Stimulated activated CD8-positive, alpha-beta memory T cell treated with anti-CD3 and anti-CD28 coated beads, Interleukin-7, amount 100 ng/mL, for 24 hours (primary cell): Measurements from ENCODE around the gene ZNF221.

Experiments used
- DNase-seq: peaks from one replicate; pipeline ENCODE4 v3.0.0-alpha.2; 2020; ENCODE audit warnings: low read depth

Gene ZNF221

DNA sequence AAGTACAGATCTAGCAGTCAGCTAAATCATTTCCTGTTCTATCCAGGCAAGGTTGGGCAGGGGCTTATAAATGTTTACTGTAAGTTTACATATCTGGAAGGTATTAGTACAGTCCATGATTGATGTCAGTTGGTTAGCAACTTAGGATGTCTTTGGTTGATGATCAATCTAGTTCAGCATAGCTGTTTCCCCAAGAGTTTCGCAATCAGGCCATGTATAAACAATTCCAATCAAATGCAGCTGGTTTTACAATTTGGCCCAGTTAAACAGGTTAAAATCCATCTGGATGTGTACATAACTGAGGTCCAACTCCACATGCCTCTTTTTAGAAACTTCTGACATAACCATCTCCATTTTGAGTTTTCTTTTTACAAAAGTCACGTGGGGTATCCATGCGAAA, 6.9 kb downstream of the ZNF221 start:
- no peak for DNase-seq

DNA sequence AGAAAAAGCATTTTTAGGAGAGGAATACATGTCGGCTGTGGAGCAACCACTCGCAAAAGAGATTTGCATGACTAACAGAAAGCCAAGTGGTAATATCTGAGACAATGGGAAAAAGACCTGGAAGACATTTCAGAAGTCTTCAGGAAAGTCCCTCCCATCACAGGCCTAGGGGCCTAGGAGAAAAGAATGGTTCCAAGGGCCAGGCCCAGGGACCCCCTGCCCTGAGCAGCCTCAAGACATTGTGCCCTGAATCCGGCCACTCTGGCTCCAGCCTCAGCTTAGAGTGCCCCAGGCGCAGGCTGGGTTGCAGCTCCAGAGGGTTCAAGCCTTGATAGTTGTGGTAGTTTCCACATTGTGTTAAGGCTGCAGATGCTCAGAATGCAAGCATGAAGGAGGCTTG, 9.4 kb downstream of the ZNF221 start:
- no peak for DNase-seq

DNA sequence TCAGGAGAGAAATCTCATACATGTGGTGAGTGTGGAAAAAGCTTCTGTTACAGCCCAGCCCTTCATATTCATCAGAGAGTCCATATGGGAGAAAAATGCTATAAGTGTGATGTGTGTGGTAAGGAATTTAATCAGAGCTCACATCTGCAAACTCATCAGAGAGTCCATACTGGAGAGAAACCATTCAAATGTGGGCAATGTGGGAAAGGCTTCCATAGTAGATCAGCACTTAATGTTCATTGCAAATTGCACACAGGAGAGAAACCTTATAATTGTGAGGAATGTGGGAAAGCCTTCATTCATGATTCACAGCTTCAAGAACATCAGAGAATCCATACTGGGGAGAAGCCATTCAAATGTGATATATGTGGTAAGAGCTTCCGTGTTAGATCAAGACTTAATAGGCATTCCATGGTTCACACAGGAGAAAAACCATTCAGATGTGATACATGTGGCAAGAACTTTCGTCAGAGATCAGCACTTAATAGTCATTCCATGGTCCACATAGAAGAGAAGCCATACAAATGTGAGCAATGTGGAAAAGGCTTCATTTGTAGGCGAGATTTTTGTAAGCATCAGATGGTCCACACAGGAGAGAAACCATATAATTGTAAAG, 15.2 kb downstream of the ZNF221 start:
- no peak for DNase-seq

DNA sequence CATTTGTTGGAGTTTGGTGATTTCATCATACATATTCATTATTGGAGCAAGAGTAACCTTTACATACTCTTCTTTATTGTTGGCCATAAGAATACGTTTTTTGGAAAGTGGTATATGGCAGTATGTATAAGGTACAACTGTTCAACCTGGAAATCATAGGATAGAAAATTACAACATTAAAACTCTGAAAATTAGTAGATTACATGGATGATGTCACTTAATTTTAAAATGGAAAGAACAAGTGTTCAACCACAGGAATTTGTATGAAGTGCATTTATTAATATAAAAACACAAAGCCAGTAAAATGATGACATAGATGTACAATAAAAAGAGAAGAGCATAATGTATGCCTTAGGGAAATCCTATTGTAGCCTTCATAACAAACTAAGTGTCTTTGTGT, 25.7 kb downstream of the ZNF221 start:
- DNase-seq, result no peak

DNA sequence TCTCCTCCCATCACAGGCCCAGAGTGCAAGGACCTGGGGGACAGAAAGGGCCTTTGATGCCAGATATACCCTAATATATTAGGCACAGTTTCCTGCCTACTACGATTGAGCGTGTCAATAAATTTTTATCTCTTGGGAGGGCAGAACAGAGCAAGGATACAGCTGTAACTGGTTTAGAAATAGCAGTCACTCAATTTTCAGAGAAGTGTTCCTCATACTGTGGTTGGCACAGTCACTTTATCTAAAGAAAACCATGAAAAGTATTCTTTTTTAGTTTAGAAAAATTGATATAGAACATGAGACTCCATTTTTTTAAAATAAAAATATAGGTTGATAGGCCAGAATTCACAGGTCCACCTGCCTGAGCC, 32.5 kb downstream of the ZNF221 start:
- no peak for DNase-seq

DNA sequence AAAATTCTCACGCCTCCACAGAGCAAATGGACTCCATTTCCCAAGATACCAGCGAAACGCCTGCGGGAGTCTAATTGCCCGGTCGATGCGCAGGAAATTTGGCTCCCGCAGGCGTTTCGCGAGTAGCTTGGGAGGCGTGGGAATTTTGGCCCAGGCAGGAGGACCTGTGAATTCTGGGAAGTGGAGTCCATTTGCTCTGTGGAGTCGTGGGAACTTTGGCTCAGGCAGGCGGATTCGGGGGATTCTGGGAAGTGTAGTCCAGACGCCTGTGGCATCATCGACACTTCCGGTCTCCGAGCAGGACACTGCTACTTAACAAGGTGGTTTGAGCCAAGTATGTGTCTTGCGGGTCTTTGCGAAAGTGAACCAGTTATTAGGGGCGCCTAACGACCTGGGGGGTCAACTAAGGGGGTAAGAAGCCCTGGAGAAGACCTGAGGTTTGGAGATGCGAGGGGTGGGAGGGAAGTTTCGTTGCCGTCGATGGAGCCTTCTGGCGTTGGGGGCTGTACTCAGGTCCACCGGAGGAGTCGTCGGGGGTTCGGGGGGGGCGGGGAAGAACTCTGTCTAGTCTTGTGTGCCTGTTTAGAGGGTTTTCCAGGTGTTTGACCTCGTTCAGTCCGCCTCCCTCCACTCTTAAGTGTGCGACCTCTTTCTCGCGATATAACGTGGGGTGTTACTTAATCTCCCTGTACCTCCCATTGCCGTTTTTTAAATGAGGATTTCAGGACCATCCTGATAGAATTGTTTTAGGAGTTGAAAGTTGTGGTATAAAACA, 33.1 kb downstream of the ZNF221 start, which contains the start of gene ZNF155:
TSS of gene ZNF155 (plus strand) at position 277 of the 775 bp plus-strand sequence. CDS start 4,356 bp downstream, outside the sequence.
- DNase-seq, result peak; percentile 50

DNA sequence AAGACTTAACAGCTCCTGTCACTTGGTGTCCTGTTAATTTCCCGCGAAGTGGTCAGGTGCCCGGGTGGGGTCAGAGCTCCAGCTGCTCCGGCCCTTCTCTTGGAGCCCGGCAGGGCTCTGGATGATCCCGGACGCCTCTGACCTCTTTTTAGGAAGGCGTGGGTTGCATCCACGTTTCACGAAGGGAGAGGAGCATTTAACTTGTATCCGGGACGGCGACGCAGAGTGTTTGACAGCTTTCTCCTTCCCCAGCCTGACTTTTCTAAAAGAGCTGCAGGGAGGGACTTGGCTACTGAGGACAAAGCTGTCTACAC, 33.6 kb downstream of the ZNF221 start:
- no peak for DNase-seq

DNA sequence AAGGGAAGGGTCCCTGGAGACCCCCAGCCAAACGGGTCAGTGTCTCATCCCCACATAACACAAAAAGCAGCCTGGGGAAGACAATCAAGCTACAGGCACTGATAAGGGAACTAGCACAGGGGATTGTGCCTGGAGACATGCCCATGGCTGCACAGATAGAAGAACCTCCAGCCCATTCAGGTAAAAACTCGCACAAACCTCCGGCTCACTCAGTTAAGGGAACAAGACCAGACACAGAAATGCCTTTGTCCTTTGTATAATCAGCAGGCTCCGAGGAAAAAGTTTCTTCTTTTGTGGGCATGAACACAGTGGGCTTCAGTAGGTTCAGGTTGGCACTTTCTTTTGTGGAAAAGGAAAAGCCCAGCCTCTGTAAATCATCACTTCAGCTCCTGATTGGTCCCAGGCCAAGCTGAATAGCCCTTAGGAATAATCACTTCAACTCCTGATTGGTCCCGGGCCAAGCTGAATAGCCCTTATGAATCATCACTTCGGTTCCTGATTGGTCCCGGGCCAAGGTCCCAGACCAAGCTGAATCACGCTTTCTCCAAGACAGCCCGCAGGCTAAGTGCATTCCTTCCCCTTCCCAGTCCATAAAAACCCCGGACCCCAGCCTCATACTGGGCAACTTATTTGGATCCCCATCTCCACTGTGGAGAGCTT, 46.7 kb downstream of the ZNF221 start:
- no peak for DNase-seq

DNA sequence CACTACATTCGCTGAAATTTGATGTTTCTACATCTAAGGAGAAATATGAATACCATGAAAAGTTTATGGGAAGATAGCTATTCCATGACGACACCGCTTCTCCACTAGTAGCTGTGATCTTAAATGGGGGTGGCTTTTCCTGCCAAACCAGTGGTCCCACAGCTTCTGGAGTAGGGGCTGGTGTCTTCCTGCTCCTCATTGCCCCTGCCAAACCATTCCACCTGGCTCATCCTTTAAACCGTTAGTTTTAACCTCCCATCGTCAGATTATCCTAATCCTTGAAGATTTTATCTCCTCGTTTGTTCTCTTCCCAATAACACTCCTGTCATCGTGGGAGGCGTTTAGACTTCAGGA, 51.2 kb downstream of the ZNF221 start:
- DNase-seq, result no peak

DNA sequence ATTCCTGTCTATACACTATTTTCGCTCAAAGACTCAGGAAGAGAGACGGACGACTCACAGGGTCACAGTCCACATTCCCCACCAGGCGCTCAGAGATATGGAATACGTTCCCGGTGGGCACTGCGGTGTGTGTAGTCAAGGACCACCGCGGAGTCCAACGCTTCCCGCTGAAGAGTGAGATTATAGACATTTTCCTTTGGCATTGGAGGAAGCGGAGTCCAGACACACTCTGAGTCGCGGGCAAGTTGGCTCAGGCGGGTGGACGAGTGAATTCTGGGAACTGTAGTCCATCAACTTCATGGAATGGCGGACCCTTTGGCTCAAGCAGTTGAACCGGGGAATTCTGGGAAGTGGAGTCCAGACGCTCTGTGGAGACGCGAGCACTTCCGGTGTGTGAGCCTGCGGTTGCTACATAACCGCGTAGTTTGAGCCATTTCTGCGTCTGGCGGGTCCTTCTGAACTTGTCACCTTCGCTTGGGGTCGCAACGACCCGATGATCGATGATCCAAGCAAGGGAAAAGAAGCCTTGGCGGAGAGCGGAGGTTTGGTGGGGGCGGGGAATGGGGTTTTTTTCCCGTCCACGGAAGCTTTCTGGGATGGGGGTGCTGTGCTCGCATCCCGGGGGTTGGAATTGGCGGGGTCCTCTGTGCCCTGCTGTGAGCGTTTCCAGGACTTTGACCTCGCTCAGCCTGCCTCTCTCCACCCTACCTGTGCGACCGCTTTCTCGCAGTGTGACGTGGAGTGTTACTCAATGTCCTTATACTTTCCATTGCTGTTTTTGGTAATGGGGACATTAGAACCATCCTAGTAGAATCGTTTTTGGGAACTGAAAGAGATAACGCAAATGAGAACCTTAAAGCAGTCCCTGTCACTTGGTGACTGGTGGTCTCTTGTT, 51.8 kb downstream of the ZNF221 start, which contains the start of gene ZNF230:
TSS of gene ZNF230 (plus strand) at position 392 of the 895 bp plus-strand sequence. CDS start 4,122 bp downstream, outside the sequence.
- DNase-seq, result peak; percentile 55

DNA sequence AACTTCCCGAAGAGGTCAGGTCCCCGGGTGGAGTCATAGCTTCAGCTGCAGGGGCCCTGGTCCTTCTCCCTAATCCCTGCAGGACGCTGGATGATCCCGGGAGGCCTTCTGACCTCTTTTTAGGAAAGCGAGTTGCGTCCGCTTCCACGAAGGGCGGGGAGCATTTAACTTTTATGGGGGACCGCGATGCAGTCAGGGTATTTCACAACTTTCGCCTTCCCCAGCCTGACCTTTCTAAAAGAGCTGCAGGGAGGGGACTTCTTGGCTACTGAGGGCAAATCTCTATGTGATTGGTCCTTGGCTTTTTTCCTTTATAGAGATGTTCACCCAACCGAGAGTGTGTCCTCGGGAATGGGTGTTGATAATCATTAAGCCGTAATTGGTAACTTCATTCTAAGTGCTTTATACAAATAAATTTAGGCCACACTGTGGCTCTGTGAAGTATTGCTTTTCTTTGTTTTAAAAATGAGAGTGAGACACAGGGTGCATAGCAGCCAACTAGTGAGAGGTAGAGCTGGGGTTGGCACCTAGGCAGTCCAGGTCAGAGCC, 52.5 kb downstream of the ZNF221 start:
- no peak for DNase-seq

DNA sequence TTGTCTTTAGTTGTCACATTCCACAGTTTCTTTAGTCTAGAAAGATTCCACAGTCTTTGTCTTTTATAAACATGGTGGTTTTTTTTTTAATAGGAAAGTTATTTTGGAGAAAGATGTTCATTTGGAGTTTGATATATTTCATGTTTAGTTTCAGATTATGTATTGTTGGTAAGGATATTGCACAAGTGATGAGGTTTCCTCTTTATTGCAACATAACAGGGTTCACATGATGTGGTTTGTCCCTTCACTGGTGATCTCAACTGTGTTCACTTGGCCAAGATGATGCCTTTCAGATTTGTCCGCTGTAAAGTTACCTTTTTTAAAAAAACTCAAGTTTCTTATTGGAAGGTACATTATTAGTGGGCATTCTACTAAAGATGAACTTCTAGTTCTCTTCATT, 54.9 kb downstream of the ZNF221 start:
- DNase-seq, result no peak

DNA sequence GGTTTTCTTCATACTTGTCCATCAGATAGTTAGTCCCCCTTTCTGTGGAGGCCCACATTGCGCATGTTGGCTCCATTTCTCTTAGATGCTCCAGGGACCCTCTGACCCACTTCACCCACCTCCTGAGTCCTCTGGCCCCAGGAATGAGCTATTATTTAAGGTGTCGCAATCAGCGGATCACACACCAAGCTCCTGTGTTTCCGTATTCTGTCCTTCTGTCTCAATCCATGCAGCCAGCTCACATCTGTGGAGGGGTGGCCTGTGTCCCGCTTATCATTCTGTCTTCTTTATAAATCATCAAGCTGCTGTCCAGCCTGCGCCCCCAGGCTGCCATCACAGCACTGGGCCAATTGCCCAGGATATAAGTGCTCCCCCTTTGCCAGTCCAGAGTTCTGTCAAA, 56.4 kb downstream of the ZNF221 start:
- DNase-seq, result no peak

DNA sequence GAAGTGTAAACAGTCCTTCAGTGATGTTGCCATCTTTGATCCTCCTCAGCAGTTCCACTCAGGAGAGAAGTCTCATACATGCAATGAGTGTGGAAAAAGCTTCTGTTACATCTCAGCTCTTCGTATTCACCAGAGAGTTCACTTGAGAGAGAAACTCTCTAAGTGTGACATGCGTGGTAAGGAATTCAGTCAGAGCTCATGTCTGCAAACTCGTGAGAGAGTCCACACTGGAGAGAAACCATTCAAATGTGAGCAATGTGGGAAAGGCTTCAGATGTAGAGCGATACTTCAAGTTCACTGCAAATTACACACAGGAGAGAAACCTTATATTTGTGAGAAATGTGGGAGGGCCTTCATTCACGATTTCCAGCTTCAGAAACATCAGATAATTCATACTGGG, 59.4 kb downstream of the ZNF221 start:
- no peak for DNase-seq
